SH-SY5Y (cell line): ENCODE measurements around the gene DCAF8.

ENCODE experiments used
- GATA2 ChIP-seq: IDR thresholded peaks from 2 replicates; pipeline ENCODE4 v1.6.1; 2011; ENCODE audit warnings: mild to moderate bottlenecking, low read depth, low read length
- GATA3 ChIP-seq: IDR thresholded peaks from 2 replicates; pipeline ENCODE4 v1.6.1; 2011; ENCODE audit warnings: low read depth, mild to moderate bottlenecking, low read length, moderate library complexity

DCAF8 gene

GRCh38 chr1:160251687-160252526 lies 10.4 kb downstream of the DCAF8 start:
- no peak for TF ChIP-seq GATA2
- TF ChIP-seq GATA3, result no peak

- TF ChIP-seq GATA2 (no peak), GATA3 (no peak)
These were observed 11.3 kb downstream of the DCAF8 start for GRCh38 chr1:160251011-160251410.

- TF ChIP-seq GATA2 (no peak), GATA3 (no peak)
These were observed 15.3 kb downstream of the DCAF8 start for GRCh38 chr1:160247053-160247452.

- TF ChIP-seq GATA3 (no peak), GATA2 (no peak)
These were observed 16.9 kb downstream of the DCAF8 start for GRCh38 chr1:160245434-160245833.

GRCh38 chr1:160244209-160244608 lies 18.1 kb downstream of the DCAF8 start:
- TF ChIP-seq GATA2 (no peak), GATA3 (no peak)

GRCh38 chr1:160243767-160244166 lies 18.6 kb downstream of the DCAF8 start:
- no peak for TF ChIP-seq GATA3
- TF ChIP-seq GATA2, result no peak

- TF ChIP-seq GATA2 (no peak), GATA3 (no peak)
These were observed 22.6 kb downstream of the DCAF8 start for GRCh38 chr1:160239582-160240299.

- no peak for TF ChIP-seq GATA3
- no peak for TF ChIP-seq GATA2
These were observed 23.9 kb downstream of the DCAF8 start for GRCh38 chr1:160238408-160238807.

- TF ChIP-seq GATA3, result no peak
- TF ChIP-seq GATA2, result no peak
These were observed 24.8 kb downstream of the DCAF8 start for GRCh38 chr1:160237558-160237957.

GRCh38 chr1:160236806-160237205 lies 25.5 kb downstream of the DCAF8 start:
- TF ChIP-seq GATA3, result no peak
- no peak for TF ChIP-seq GATA2

- TF ChIP-seq GATA3, result no peak
- TF ChIP-seq GATA2, result no peak
These were observed 29.4 kb downstream of the DCAF8 start for GRCh38 chr1:160232911-160233310.

- TF ChIP-seq GATA3, result no peak
- TF ChIP-seq GATA2, result no peak
These were observed 33.9 kb downstream of the DCAF8 start for GRCh38 chr1:160228431-160228830.

GRCh38 chr1:160227561-160227960 lies 34.8 kb downstream of the DCAF8 start:
- TF ChIP-seq GATA2 (no peak), GATA3 (no peak)

GRCh38 chr1:160227034-160227433 lies 35.3 kb downstream of the DCAF8 start:
- no peak for TF ChIP-seq GATA3
- no peak for TF ChIP-seq GATA2

- TF ChIP-seq GATA2, result no peak
- TF ChIP-seq GATA3, result no peak
These were observed 35.7 kb downstream of the DCAF8 start for GRCh38 chr1:160226623-160227022.

GRCh38 chr1:160225345-160225744 lies 37.0 kb downstream of the DCAF8 start:
- no peak for TF ChIP-seq GATA3
- no peak for TF ChIP-seq GATA2
